NCI-H2196 (cell line): ENCODE results near the gene PYGB.
A peak's percentile ranks its signal among the peaks of the same experiment; 100 is the strongest.
"Not testable (repeated sequence)": the region's sequence is repeated elsewhere in the genome, so short reads cannot be mapped to it uniquely, and the experiment has no call there.

Experiments
- DNase-seq: peaks from one replicate; lab custom pipeline; 2025; ENCODE audit not compliant: unreplicated experiment; lab: John Stamatoyannopoulos, UW

Gene PYGB

GRCh38 chr20:25247518-25247955 lies 348 bp upstream of the PYGB start:
- DNase-seq: no peak

GRCh38 chr20:25248786-25249172 lies 894 bp downstream of the PYGB start:
- DNase-seq: no peak

- DNase-seq: no peak
Measured at GRCh38 chr20:25249198-25249931, 1.5 kb downstream of the PYGB start.

- DNase-seq: no peak
Measured at GRCh38 chr20:25250508-25250907, 2.6 kb downstream of the PYGB start.

- DNase-seq: no peak
Measured at GRCh38 chr20:25251019-25251418, 3.1 kb downstream of the PYGB start.

GRCh38 chr20:25251558-25251957 lies 3.7 kb downstream of the PYGB start:
- no peak for DNase-seq

GRCh38 chr20:25252230-25252651 lies 4.4 kb downstream of the PYGB start:
- no peak for DNase-seq

GRCh38 chr20:25252686-25253421 lies 5.0 kb downstream of the PYGB start:
- DNase-seq: peak; percentile 32

- no peak for DNase-seq
Measured at GRCh38 chr20:25253606-25254275, 5.9 kb downstream of the PYGB start.

- DNase-seq: no peak
Measured at GRCh38 chr20:25254571-25254970, 6.7 kb downstream of the PYGB start.

- no peak for DNase-seq
Measured at GRCh38 chr20:25254986-25255680, 7.2 kb downstream of the PYGB start.

- DNase-seq: no peak
Measured at GRCh38 chr20:25256226-25256859, 8.5 kb downstream of the PYGB start.

- DNase-seq: no peak
Measured at GRCh38 chr20:25257130-25257529, 9.2 kb downstream of the PYGB start.

GRCh38 chr20:25257756-25258475 lies 10.0 kb downstream of the PYGB start:
- no peak for DNase-seq

- no peak for DNase-seq
Measured at GRCh38 chr20:25258476-25258805, 10.6 kb downstream of the PYGB start.

- DNase-seq: no peak
Measured at GRCh38 chr20:25258828-25259227, 10.9 kb downstream of the PYGB start.

- no peak for DNase-seq
Measured at GRCh38 chr20:25259358-25259757, 11.5 kb downstream of the PYGB start.

GRCh38 chr20:25259788-25260254 lies 11.9 kb downstream of the PYGB start:
- no peak for DNase-seq

GRCh38 chr20:25260770-25261437 lies 13.0 kb downstream of the PYGB start:
- DNase-seq: not testable (repeated sequence)
